Epithelial cell of prostate (primary cell): Measurements from ENCODE around the gene DAP.

Experiments used
- DNase-seq: peaks from one replicate; pipeline ENCODE4 v3.0.0-alpha.2; 2011; ENCODE audit warnings: low read depth, low spot score
- H3K27ac ChIP-seq: fragments of 450-650 bp; 2 replicates; pipeline ENCODE4 v1.5.1; 2017; ENCODE audit warnings: mild to moderate bottlenecking

DAP gene

GRCh38 chr5:10715605-10716290 lies 45.3 kb downstream of the DAP start:
- no peak for DNase-seq
- no peak overlapping the region for H3K27ac ChIP-seq

- DNase-seq, result no peak
Measured at GRCh38 chr5:10712574-10713366, 48.3 kb downstream of the DAP start.

GRCh38 chr5:10711562-10711961 lies 49.5 kb downstream of the DAP start:
- no peak for DNase-seq
- H3K27ac ChIP-seq, result no peak overlapping the region

More at GRCh38 chr5:10712574-10713366, 48.3 kb downstream of the DAP start:
- H3K27ac ChIP-seq, result no peak overlapping the region

DNA sequence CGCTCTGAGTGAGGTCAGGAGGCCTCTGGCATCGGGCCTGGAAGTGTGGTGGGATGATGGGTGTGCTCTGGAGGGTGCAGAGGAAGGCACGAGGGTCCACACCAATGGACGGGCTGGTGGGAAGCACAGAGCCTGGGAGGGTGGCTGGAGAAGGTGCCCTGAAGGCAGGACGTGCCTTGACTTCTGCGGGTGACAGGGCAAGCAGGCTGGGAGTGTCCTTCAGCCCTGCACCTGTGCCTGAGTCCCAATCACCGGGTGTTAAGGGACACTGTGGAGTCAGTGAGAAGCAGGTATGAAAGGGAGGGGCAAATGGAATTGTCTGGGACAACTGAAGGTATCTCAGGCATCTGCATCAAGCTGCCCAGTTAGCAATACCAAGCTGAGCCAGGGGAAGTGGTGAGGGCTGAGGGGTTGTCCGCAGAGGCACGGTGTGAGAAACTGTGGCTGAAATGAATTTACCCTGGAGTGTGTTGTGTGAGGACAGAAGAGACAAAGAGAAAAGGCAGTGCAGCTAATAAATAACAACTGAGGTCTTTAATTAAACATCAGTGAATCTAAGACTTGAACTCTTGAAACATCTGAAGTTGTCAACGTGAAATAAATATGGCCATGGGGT lies 50.4 kb downstream of the DAP start:
- no peak for DNase-seq
- H3K27ac ChIP-seq, result no peak overlapping the region

DNA sequence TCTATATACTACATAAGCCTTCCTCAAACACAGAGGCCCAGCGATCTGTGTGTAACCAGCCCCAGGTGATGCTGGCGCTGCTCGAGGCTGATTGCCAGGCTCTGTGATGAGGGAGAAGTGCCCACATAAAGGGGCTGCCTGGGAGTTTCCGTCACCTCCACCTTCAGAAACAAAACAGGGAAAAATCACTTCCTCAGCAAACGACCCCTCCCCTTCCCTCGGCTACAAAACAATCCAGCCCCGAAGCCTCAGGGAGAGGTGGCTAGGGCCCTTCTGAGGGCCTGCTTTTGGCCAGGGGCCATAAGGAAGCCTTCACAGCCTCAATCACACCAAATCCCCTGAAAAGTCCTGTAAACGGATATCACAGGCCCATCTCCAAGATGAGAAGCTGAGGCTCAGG lies 51.1 kb downstream of the DAP start:
- no peak for DNase-seq
- H3K27ac ChIP-seq, result no peak overlapping the region

- DNase-seq, result no peak
- no peak overlapping the region for H3K27ac ChIP-seq
Measured at GRCh38 chr5:10709409-10709808, 51.6 kb downstream of the DAP start.

- no peak for DNase-seq
- H3K27ac ChIP-seq, result peak overlapping the region; percentile 84
Measured at GRCh38 chr5:10708189-10708944, 52.7 kb downstream of the DAP start.

GRCh38 chr5:10707198-10708142 lies 53.6 kb downstream of the DAP start:
- peak overlapping the region; percentile 84 for H3K27ac ChIP-seq
- DNase-seq, result no peak

DNA sequence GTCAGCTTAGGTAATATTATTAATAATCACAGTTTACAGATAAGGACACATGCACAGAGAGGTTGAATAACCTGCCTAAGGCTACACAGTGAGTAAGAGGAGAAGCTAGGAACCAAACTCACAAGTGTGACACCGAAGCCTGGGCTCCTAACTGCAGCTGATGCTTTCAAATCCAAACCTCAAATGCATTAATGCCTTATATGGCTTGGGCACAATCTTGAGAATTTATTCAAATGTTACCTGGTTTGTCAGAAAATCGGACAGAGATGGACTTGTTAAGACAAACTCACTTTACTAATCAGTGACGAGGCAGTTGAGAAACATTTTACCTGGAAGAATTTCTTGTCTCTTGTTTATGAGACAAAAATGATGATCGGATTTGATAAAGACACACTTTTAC lies 54.7 kb downstream of the DAP start:
- no peak for DNase-seq
- peak overlapping the region; percentile 84 for H3K27ac ChIP-seq

DNA sequence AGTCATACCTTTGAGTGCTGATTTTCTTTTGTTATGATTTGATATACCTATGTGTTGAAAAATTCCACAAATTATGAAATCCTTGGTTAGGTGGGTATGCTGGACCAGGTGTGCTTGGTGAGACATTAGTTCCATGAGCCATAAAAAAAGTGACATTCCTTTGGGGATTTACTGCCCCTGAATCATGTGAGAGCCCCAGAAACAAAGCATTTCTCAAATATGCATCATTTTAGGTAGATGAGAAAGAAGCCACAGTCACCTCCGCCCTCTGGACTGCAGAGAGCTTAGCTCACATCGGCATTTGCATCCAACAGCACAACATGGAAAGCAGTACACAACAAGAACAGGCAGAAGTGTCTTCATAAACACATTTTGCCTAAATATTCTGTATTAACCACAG lies 55.3 kb downstream of the DAP start:
- no peak for DNase-seq

DNA sequence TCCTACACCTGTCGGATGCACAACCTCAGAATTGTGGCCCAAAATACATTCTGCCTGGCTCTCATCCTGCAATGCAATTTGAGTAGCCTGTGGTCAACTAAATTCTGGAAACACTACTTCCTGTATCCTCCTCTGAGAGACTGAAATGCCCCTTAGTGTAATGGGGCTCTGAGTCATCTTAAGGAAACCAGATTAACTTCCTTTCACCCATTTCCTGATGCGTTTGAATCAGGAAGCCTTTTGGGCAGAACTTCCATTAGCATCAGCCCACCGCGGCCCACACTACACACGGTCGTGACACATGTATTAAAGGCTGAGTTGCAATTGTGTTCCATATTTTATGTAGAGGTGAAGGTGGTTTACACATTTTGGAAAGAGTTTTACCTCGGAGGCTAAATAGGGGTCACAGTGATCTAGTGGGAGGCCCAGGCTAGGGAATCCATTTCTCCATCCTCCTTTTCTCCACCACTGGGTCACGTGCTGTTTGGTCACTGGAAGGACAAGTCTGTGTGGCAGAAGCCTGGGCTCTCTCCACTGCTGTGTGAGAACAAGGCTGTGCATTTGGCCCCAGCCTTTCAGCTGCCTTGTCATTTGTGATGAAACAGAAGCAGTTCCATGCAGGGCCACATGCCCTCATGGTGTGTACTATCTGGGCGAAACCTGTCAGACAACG lies 55.9 kb downstream of the DAP start:
- H3K27ac ChIP-seq, result peak overlapping the region; percentile 84
- no peak for DNase-seq

More for the DNA sequence above, 55.3 kb downstream of the DAP start:
- peak overlapping the region; percentile 84 for H3K27ac ChIP-seq

DNA sequence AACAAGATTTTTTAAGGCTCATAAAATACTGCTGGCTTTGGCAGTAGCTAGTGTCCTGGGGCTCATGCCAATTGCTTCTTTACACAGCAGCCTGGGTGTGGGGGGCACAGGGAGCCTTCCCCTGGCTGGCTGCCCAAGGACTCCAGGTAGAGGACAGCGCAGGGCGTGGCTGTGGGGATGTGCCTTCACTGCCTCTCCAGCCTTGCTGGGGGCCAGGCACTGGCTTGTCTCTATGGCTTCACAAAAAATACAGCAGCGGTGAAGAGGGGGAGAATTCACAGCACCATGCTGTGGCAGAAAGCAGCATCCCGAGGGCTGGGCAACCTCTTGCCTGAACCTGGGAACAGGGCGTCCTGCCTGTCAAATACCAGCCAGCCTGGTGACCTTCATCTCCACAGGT lies 57.4 kb downstream of the DAP start:
- no peak for DNase-seq
- H3K27ac ChIP-seq, result peak overlapping the region; percentile 84

GRCh38 chr5:10702911-10703491 lies 58.0 kb downstream of the DAP start:
- H3K27ac ChIP-seq, result peak overlapping the region; percentile 84
- no peak for DNase-seq

- no peak for DNase-seq
- peak overlapping the region; percentile 84 for H3K27ac ChIP-seq
Measured at GRCh38 chr5:10702040-10702629, 58.9 kb downstream of the DAP start.

DNA sequence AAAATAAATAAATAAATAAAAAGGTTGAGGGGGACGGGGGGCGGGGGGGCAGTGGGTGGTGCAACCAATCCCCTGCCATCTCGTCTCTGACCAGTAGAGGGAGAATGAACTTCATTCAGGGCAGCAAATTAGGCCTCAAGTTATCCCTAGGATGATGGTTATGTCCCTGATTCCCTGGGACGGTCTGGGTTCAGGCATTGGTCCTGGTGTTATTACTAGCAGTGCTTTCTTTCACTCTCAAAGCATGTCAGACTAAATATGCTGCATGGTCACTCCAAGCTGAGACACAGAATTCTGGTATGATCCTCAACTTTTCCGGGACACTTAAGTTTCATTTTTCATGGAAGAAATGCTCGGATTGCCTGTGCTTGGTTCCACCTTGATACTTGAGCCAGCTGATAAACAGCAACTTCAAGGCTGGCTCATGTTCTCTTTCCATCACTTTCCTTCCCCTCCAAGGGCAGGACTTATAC lies 59.4 kb downstream of the DAP start:
- no peak for DNase-seq
- H3K27ac ChIP-seq, result peak overlapping the region; percentile 84

DNA sequence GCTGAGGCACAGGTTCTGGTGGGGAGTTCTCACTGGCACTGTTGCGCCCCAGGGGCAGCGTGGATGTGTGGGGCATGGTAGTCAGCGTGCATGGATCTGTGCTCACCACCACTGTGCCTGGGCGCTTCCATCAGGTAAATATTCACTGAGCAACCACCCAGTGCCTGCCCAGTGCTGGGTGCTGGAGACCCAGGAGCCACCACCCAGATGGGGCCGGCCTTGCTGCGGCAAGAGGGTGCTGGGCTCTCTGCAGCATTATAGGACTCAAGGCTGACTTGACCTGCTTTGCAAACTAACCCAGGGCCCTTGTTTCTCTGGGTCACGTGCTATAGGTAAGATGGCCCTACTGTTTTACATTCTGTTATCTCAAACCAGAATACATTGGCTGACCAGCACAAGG lies 60.5 kb downstream of the DAP start:
- H3K27ac ChIP-seq, result no peak overlapping the region
- DNase-seq, result no peak

GRCh38 chr5:10699987-10700386 lies 61.0 kb downstream of the DAP start:
- no peak overlapping the region for H3K27ac ChIP-seq
- no peak for DNase-seq

- no peak overlapping the region for H3K27ac ChIP-seq
- DNase-seq, result no peak
Measured at GRCh38 chr5:10699281-10699874, 61.7 kb downstream of the DAP start.
